WTC11 (cell line): ENCODE results near the gene PGAM5. TPM values are rescaled to one million over a fixed set of nuclear protein-coding genes. Genes with fewer than 3 reads are reported as not detected.
A peak's percentile ranks its signal among the peaks of the same experiment; 100 is the strongest.

ENCODE experiments used
- ATAC-seq: fragments of 200-7000 bp; cut with Tn5 transposase; 2 replicates; pipeline ENCODE4 v1.10.0; 2021; ENCODE audit warnings: mild to moderate bottlenecking, moderate library complexity
- CTCF ChIA-PET: fragments of 300-600 bp; sonication (Branson Sonifier 250); formaldehyde crosslinking; loops from one replicate; lab custom pipeline; 2021; ENCODE audit warnings: antibody characterized with exemption; lab: Charles Lee
- POLR2A ChIA-PET: fragments of 350-600 bp; sonication (Branson Sonifier 250); formaldehyde crosslinking; loops from one replicate; lab custom pipeline; 2021; ENCODE audit warnings: antibody characterized with exemption; lab: Charles Lee
- DNase-seq: peaks from one replicate; pipeline ENCODE4 v3.0.0; 2021; ENCODE audit warnings: low spot score
- H3K27ac Mint-ChIP-seq: 2 replicates; pipeline ENCODE4 v1.8.0; 2021; ENCODE audit warnings: mixed read lengths
- H3K27me3 Mint-ChIP-seq: 2 replicates; pipeline ENCODE4 v1.8.0; 2021; ENCODE audit warnings: low read depth, mild to moderate bottlenecking, moderate library complexity, mixed read lengths
- H3K36me3 Mint-ChIP-seq: 2 replicates; pipeline ENCODE4 v1.8.0; 2021; ENCODE audit warnings: mixed read lengths
- H3K4me1 Mint-ChIP-seq: 2 replicates; pipeline ENCODE4 v1.8.0; 2022; ENCODE audit warnings: mixed read lengths
- H3K4me3 Mint-ChIP-seq: 2 replicates; pipeline ENCODE4 v1.8.0; 2021; ENCODE audit warnings: mild to moderate bottlenecking, moderate library complexity, mixed read lengths
- H3K9me3 Mint-ChIP-seq: 2 replicates; pipeline ENCODE4 v1.8.0; 2021; ENCODE audit warnings: mixed read lengths
- ARID4B ChIP-seq: sonication (generic); formaldehyde crosslinking; IDR thresholded peaks from 2 replicates; pipeline ENCODE4 v1.8.0; 2023; ENCODE audit warnings: missing genetic modification reagents, mild to moderate bottlenecking, borderline replicate concordance
- ATF1 ChIP-seq: sonication (generic); formaldehyde crosslinking; IDR thresholded peaks from 2 replicates; pipeline ENCODE4 v1.8.1; 2023; ENCODE audit warnings: mild to moderate bottlenecking, moderate library complexity, missing genetic modification reagents
- ATF2 ChIP-seq: sonication (generic); formaldehyde crosslinking; IDR thresholded peaks from 2 replicates; pipeline ENCODE4 v1.8.1; 2022; ENCODE audit warnings: low read depth, missing genetic modification reagents, borderline replicate concordance
- E2F5 ChIP-seq: sonication (generic); formaldehyde crosslinking; IDR thresholded peaks from 2 replicates; pipeline ENCODE4 v1.8.1; 2022; ENCODE audit warnings: mild to moderate bottlenecking, moderate library complexity, missing genetic modification reagents
- ELF4 ChIP-seq: sonication (generic); formaldehyde crosslinking; IDR thresholded peaks from 2 replicates; pipeline ENCODE4 v1.8.1; 2022; ENCODE audit warnings: low read depth, mild to moderate bottlenecking, moderate library complexity, missing genetic modification reagents
- ETV6 ChIP-seq: sonication (generic); formaldehyde crosslinking; IDR thresholded peaks from 2 replicates; pipeline ENCODE4 v1.8.1; 2022; ENCODE audit warnings: mild to moderate bottlenecking, missing genetic modification reagents
- FOXP1 ChIP-seq: sonication (generic); formaldehyde crosslinking; IDR thresholded peaks from 2 replicates; pipeline ENCODE4 v1.8.0; 2022; ENCODE audit warnings: missing genetic modification reagents, mild to moderate bottlenecking, moderate library complexity, borderline replicate concordance
- FOXP4 ChIP-seq: sonication (generic); formaldehyde crosslinking; IDR thresholded peaks from 2 replicates; pipeline ENCODE4 v1.8.0; 2022; ENCODE audit warnings: mild to moderate bottlenecking, missing genetic modification reagents
- GRHL2 ChIP-seq: fragments of 250-450 bp; sonication (Bioruptor Pico); IDR thresholded peaks from 2 replicates; pipeline ENCODE4 v1.8.0; 2022; ENCODE audit warnings: mild to moderate bottlenecking, moderate library complexity; ENCODE audit not compliant: insufficient replicate concordance, severe bottlenecking
- HMGXB4 ChIP-seq: sonication (generic); formaldehyde crosslinking; IDR thresholded peaks from 2 replicates; pipeline ENCODE4 v1.8.1; 2023; ENCODE audit warnings: mild to moderate bottlenecking, moderate library complexity, missing genetic modification reagents
- KAT7 ChIP-seq: sonication (generic); formaldehyde crosslinking; IDR thresholded peaks from 2 replicates; pipeline ENCODE4 v1.8.1; 2023; ENCODE audit warnings: missing genetic modification reagents, mild to moderate bottlenecking, borderline replicate concordance
- MAX ChIP-seq: sonication (generic); formaldehyde crosslinking; IDR thresholded peaks from 2 replicates; pipeline ENCODE4 v1.8.0; 2022; ENCODE audit warnings: mild to moderate bottlenecking, missing genetic modification reagents
- MLX ChIP-seq: sonication (generic); formaldehyde crosslinking; IDR thresholded peaks from 2 replicates; pipeline ENCODE4 v1.8.1; 2023; ENCODE audit warnings: mild to moderate bottlenecking, missing genetic modification reagents, moderate library complexity
- MYBL2 ChIP-seq: sonication (generic); formaldehyde crosslinking; IDR thresholded peaks from 2 replicates; pipeline ENCODE4 v1.8.1; 2023; ENCODE audit warnings: mild to moderate bottlenecking, moderate library complexity, missing genetic modification reagents
- SMAD4 ChIP-seq: sonication (generic); formaldehyde crosslinking; IDR thresholded peaks from 2 replicates; pipeline ENCODE4 v1.8.0; 2022; ENCODE audit warnings: mild to moderate bottlenecking, missing genetic modification reagents
- SP1 ChIP-seq: sonication (generic); formaldehyde crosslinking; conservative IDR thresholded peaks from 2 replicates; pipeline ENCODE4 v1.8.1; 2022; ENCODE audit warnings: missing genetic modification reagents
- TEAD1 ChIP-seq: sonication (generic); formaldehyde crosslinking; IDR thresholded peaks from 2 replicates; pipeline ENCODE4 v1.8.0; 2022; ENCODE audit warnings: mild to moderate bottlenecking, missing genetic modification reagents
- ZNF219 ChIP-seq: sonication (generic); formaldehyde crosslinking; IDR thresholded peaks from 2 replicates; pipeline ENCODE4 v1.8.0; 2023; ENCODE audit warnings: missing genetic modification reagents, mild to moderate bottlenecking, borderline replicate concordance
- ZNF512 ChIP-seq: sonication (generic); formaldehyde crosslinking; IDR thresholded peaks from 2 replicates; pipeline ENCODE4 v1.8.1; 2022; ENCODE audit warnings: missing genetic modification reagents, borderline replicate concordance
- total RNA-seq: library from RNA; stranded (reverse); gene quantifications from 3 replicates; pipeline ENCODE4 v1.2.3, GENCODE V29; 2021

Gene PGAM5
- total RNA-seq, 1 experiment from 2014 or later = 89.7 TPM

GRCh38 chr12:132761921-132762583 is 51.4 kb downstream of the PGAM5 start:
- POLR2A ChIA-PET = no interaction called here
- ATAC-seq = peak; percentile 91
- Mint-ChIP-seq H3K4me1 (peaks cover 11% of the 10 kb centered on the region), H3K36me3 (peaks cover 13% of the 10 kb centered on the region), H3K4me3 (peak overlapping the region; percentile 69), H3K9me3 (no peaks in the 10 kb centered on the region)
- TF ChIP-seq HMGXB4 (peak; percentile 73; the same call in 1 of the 2 replicates), ARID4B (CRISPR knock-in tag) (0 out of 2 replicates have a peak, but pooled peaks have one; percentile 24), E2F5 (CRISPR knock-in tag) (peak; percentile 66; the same call in 1 of the 2 replicates), ETV6 (CRISPR knock-in tag) (peak; percentile 21; the same call in 1 of the 2 replicates), MYBL2 (peak; percentile 53; the same call in 1 of the 2 replicates), FOXP4 (CRISPR knock-in tag) (0 out of 2 replicates have a peak, but pooled peaks have one; percentile 16), MLX (CRISPR knock-in tag) (no peak), MAX (CRISPR knock-in tag) (peak; percentile 40; the same call in 1 of the 2 replicates), FOXP1 (CRISPR knock-in tag) (peak; percentile 56; the same call in 1 of the 2 replicates), TEAD1 (CRISPR knock-in tag) (no peak), ELF4 (CRISPR knock-in tag) (no peak), SP1 (peak; percentile 35; the same call in 1 of the 2 replicates)
- TF ChIP-seq, all 79 proteins: peak for 9
- CTCF ChIA-PET = no interaction called here
- Mint-ChIP-seq H3K27me3 (no peaks in the 10 kb centered on the region), H3K27ac (peak overlapping the region; percentile 57; the same call in 1 of the 2 replicates)
- DNase-seq = peak; percentile 74

- no peak overlapping the region for H3K27ac Mint-ChIP-seq
- DNase-seq = no peak
- peaks cover 4% of the 10 kb centered on the region for H3K36me3 Mint-ChIP-seq
- H3K4me1 Mint-ChIP-seq = peaks cover 16% of the 10 kb centered on the region
- ATAC-seq = no peak
- H3K4me3 Mint-ChIP-seq = no peak overlapping the region
- no peaks in the 10 kb centered on the region for H3K27me3 Mint-ChIP-seq
- TF ChIP-seq ZNF219 (no peak), KAT7 (CRISPR knock-in tag) (no peak), ZNF512 (CRISPR knock-in tag) (no peak), ATF1 (CRISPR knock-in tag) (no peak), GRHL2 (CRISPR knock-in tag) (no peak), ATF2 (no peak), SMAD4 (CRISPR knock-in tag) (no peak)
- ChIA-PET CTCF (no interaction called here), POLR2A (no interaction called here)
- no peaks in the 10 kb centered on the region for H3K9me3 Mint-ChIP-seq
These were observed 53.6 kb downstream of the PGAM5 start for GRCh38 chr12:132764231-132764630.
